WI38 (cell line): ENCODE results near the gene TBC1D2.

ENCODE experiments used
- H3K4me3 ChIP-seq: 2 replicates; pipeline ENCODE4 v1.5.1; 2011; ENCODE audit warnings: low read depth, mild to moderate bottlenecking, control low read depth, low read length
- CTCF ChIP-seq: IDR thresholded peaks from 2 replicates; pipeline ENCODE4 v1.5.1; 2012; ENCODE audit warnings: low read depth, mild to moderate bottlenecking, control low read depth, low read length

TBC1D2 gene

DNA sequence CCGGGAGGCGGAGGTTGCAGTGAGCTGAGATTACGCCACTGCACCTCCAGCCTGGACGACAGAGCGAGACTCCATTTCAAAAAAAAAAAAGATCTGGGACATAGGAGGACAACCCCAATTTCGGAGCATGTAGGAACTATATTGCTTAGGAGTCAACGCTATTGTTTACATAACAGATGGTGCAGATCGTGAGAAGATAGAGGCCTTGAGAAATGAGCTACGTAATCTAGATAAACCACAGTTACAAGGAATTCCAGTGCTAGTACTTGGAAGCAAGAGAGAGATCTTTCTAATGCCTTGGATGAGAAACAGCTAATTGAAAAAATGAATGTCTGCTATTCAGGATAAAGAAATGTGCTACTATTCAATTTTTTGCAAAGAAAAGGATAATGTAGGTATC is 20.3 kb downstream of the TBC1D2 start:
- TF ChIP-seq CTCF: no peak
- no peak overlapping the region for H3K4me3 ChIP-seq

- no peak for TF ChIP-seq CTCF
- H3K4me3 ChIP-seq: no peak overlapping the region
Measured at GRCh38 chr9:98234245-98234825, 21.1 kb downstream of the TBC1D2 start.

GRCh38 chr9:98232926-98233325 is 22.5 kb downstream of the TBC1D2 start:
- no peak for TF ChIP-seq CTCF
- no peak overlapping the region for H3K4me3 ChIP-seq

GRCh38 chr9:98231770-98232478 is 23.5 kb downstream of the TBC1D2 start:
- TF ChIP-seq CTCF: no peak
- H3K4me3 ChIP-seq: no peak overlapping the region

DNA sequence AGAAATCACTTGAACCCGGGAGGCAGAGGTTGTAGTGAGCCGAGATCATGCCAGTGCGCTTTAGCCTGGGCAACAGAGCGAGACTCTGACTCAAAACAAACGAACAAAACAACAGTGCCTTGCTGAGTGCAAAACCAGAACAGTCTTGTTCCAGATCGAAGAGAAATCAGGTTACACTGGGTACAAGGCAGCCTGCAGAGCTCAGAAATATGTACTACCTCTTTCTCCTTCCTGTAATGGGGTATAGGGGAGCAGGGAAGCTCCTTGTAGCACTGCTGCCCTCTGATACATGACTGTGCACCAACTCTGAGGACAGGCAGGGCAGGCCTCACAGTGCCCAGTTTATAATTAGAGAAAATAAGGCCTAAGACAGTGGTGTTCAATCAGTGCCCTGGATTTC is 24.7 kb downstream of the TBC1D2 start:
- H3K4me3 ChIP-seq: no peak overlapping the region
- no peak for TF ChIP-seq CTCF

DNA sequence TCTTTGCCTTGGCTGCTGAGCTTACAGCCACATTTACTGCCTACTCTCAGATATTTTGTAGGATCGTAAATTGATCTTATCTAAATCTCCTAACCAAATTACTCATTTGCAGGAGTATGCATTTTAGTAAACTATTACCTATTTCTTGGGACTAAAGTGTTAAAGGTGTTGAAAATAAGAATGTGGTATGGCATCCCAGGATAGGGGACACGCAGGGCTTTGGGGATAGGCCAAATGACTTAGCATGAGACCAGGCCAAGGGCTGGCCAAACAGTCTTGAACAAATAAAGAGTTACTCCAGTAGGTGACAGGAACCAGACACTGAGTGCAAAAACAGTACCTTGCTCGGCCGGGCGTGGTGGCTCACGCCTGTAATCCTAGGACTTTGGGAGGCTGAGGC is 25.1 kb downstream of the TBC1D2 start:
- no peak for TF ChIP-seq CTCF
- H3K4me3 ChIP-seq: no peak overlapping the region

DNA sequence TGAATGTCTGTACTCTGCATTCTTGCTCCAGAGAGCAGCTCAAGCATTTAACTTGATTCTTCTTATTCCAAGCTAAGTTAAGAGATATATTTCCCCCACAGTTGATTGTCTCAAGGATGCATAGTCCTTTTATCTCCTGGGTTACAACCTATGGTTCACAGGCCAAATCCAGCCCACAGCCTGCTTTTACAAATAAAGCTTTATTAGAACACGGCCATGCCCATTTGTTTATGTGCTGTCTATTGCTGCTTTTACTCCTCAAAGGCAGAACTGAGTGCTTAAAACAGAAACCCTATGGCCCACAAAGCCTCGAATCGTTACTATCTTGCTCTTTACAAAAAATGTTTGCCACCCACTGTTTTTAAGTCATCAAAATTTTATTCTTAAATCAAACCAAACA is 25.8 kb downstream of the TBC1D2 start:
- TF ChIP-seq CTCF: no peak
- H3K4me3 ChIP-seq: no peak overlapping the region
